ENCODE results near the gene PXMP4. TPM values are rescaled to one million over a fixed set of nuclear protein-coding genes. Genes with fewer than 3 reads are reported as not detected.

The PXMP4 gene
- total RNA-seq, 1 experiment from 2014 or later: 5.7 TPM

- no peak overlapping the region for H3K18ac ChIP-seq (ENCODE audit: insufficient read length, low read depth, low read length)
- no peak overlapping the region for H3K4me3 Mint-ChIP-seq
These were observed 59.4 kb downstream of the PXMP4 start for GRCh38 chr20:33660685-33661058.

More at GRCh38 chr20:33660685-33661058, 59.4 kb downstream of the PXMP4 start:
- Mint-ChIP-seq H3K27ac (no peak overlapping the region), H3K9me3 (no peaks in the 10 kb centered on the region), H3K36me3 (ENCODE audit: insufficient read depth in 1 of 3, low read depth in 3 of 3) (peaks cover 0 to 48% (median 4%) of the 10 kb centered on the region in 3 experiments; a peak in 6 of 7 replicates), H3K27me3 (ENCODE audit: low read depth) (peaks cover 4% of the 10 kb centered on the region; the same call in 1 of the 2 replicates), H3K4me1 (peaks cover 22 to 23% of the 10 kb centered on the region in 2 experiments)
- DNase-seq: no peak
- H3K14ac ChIP-seq (ENCODE audit: insufficient read depth, low read length): no peak overlapping the region
- H2BK20ac ChIP-seq (ENCODE audit: low read depth, low read length, poor library complexity, severe bottlenecking): no peak overlapping the region
- no peak overlapping the region for H4K5ac ChIP-seq (ENCODE audit: insufficient read length, low read depth, low read length)
- H2BK15ac ChIP-seq (ENCODE audit: low read depth, low read length): no peak overlapping the region
- no peak overlapping the region for H3K56ac ChIP-seq (ENCODE audit: insufficient read length, low read depth, low read length)
- H2BK12ac ChIP-seq (ENCODE audit: insufficient read length, low read depth, low read length): no peak overlapping the region
- H3K23ac ChIP-seq (ENCODE audit: insufficient read length, low read depth, low read length): no peak overlapping the region
- H3K79me2 ChIP-seq (ENCODE audit: insufficient read depth, low read length): no peaks in the 10 kb centered on the region
- no peaks in the 10 kb centered on the region; the same call in 1 of the 2 replicates for H3K4me1 ChIP-seq (ENCODE audit: insufficient read depth, low read length)
- WGBS (ENCODE audit: extremely low coverage, insufficient read length, low lambda C conversion rate): no CpG with 5 or more reads among the region's 7 CpGs
- no peak overlapping the region for H3K4ac ChIP-seq (ENCODE audit: low read depth, low read length)
- H3K9me3 ChIP-seq (ENCODE audit: control insufficient read depth, low read depth, low read length): no peaks in the 10 kb centered on the region
- no peak overlapping the region for H2BK120ac ChIP-seq (ENCODE audit: low read depth, low read length, poor library complexity, severe bottlenecking)
- H4K20me1 ChIP-seq (ENCODE audit: control insufficient read depth, insufficient read depth, insufficient read length): no peaks in the 10 kb centered on the region
- no peak overlapping the region for H3T11ph ChIP-seq (ENCODE audit: low read length)
- no peak overlapping the region for H4K8ac ChIP-seq (replicated peaks; ENCODE audit: insufficient read length, low read depth, low read length)
- H3K23me2 ChIP-seq (ENCODE audit: insufficient read length, low read depth, low read length, poor library complexity, severe bottlenecking): peaks cover 14% of the 10 kb centered on the region
- H2BK5ac ChIP-seq (ENCODE audit: insufficient read length, low read length): no peak overlapping the region
- H3K9ac ChIP-seq (ENCODE audit: extremely low read depth, insufficient read length, low read length): no peak overlapping the region
- TF ChIP-seq, protein P1, sequence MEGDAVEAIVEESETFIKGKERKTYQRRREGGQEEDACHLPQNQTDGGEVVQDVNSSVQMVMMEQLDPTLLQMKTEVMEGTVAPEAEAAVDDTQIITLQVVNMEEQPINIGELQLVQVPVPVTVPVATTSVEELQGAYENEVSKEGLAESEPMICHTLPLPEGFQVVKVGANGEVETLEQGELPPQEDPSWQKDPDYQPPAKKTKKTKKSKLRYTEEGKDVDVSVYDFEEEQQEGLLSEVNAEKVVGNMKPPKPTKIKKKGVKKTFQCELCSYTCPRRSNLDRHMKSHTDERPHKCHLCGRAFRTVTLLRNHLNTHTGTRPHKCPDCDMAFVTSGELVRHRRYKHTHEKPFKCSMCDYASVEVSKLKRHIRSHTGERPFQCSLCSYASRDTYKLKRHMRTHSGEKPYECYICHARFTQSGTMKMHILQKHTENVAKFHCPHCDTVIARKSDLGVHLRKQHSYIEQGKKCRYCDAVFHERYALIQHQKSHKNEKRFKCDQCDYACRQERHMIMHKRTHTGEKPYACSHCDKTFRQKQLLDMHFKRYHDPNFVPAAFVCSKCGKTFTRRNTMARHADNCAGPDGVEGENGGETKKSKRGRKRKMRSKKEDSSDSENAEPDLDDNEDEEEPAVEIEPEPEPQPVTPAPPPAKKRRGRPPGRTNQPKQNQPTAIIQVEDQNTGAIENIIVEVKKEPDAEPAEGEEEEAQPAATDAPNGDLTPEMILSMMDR (conservative IDR thresholded peaks at IDR 0.05): no peak
- no peak overlapping the region for H3K4me2 ChIP-seq (ENCODE audit: insufficient read depth, insufficient read length, low read length)
- H3K79me1 ChIP-seq (ENCODE audit: insufficient read depth, low read depth, low read length, poor library complexity, severe bottlenecking): no peaks in the 10 kb centered on the region
- no peak overlapping the region for H2AFZ ChIP-seq (ENCODE audit: low read length)
- no peak overlapping the region for H4K91ac ChIP-seq (ENCODE audit: insufficient read length, low read depth, low read length)
- H2AK5ac ChIP-seq (ENCODE audit: insufficient read length, low read length): no peak overlapping the region
- no peak overlapping the region for H3K27ac ChIP-seq (ENCODE audit: insufficient read length, low read depth, low read length)
- no peaks in the 10 kb centered on the region for H3K27me3 ChIP-seq (ENCODE audit: insufficient read depth, low read length)
